ENCODE results near the gene POLD2. TPM values are rescaled to one million over a fixed set of nuclear protein-coding genes. Genes with fewer than 3 reads are reported as not detected.

POLD2 gene
- total and polyA plus RNA-seq, 2 of the 8 experiments (the other 6 are each of a cell fraction or from before 2014, with no cell fraction given), result 148 to 214 TPM

DNA sequence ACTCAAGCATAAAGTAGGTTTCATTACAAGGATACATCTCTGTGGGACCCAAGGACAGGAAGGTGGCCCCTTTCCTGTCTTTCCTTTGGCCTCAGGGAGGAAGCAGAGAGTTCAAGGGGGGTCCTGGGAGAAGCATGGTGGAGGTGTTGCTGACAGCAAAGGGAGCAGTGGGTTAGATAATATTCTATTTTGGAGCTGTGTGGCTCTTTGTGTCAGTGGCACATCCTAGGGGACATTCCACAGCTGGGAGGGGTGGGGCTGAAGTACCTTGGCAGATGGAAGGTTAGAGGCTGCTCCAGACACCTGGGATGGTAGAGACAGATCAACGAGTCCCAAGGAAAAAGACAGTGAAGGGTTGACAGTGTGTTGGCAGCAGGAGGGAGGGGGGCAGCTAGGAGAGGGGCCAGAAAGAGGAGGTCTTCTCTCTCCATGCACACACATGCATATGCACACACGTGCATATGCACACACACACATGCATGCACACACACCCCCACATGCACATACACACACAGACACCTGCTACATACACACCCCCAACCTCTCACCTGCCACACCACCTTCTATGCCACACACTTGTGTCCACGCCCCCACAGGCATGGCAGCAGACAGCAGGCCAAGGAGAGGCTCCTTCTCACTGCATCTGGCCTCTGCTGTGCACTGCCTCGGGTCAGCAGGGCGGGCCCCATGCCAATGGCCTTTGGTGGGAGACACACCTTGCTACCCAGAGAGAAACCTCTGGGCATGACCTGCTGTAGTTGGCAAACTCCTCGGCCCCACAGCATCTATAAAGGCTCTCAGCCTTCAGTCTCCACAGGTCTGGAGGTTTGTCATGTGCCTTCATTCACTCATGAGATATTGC is 5.6 kb upstream of the POLD2 start:
- FAIRE-seq, result no peak

More for the DNA sequence above, 5.6 kb upstream of the POLD2 start:
- H3K14ac ChIP-seq (ENCODE audit: insufficient read length), result no peak overlapping the region
- peaks cover 2% of the 10 kb centered on the region; the same call in 1 of the 2 replicates for H3K23me2 ChIP-seq (ENCODE audit: low read depth, low read length)
- no peaks in the 10 kb centered on the region for H4K20me1 ChIP-seq (replicated peaks in 1 of 2; ENCODE audit: control insufficient read depth in 1 of 2, insufficient read depth in 2 of 2, low read length in 2 of 2)
- H3K4ac ChIP-seq (replicated peaks; ENCODE audit: insufficient read length, low read depth, low read length), result no peak overlapping the region
- H3K79me2 ChIP-seq (ENCODE audit: control insufficient read depth in 1 of 2, insufficient read depth in 2 of 2, low read length in 2 of 2), result no peaks in the 10 kb centered on the region
- no peak overlapping the region for H3K4me3 ChIP-seq (ENCODE audit: extremely low read depth in 1 of 4, insufficient read depth in 2 of 4, low read depth in 3 of 4, low read length in 4 of 4)
- H3K79me1 ChIP-seq (ENCODE audit: low read depth, low read length), result no peaks in the 10 kb centered on the region
- H3K4me2 ChIP-seq (ENCODE audit: insufficient read depth in 1 of 2, low read depth in 2 of 2, low read length in 2 of 2), result no peak overlapping the region
- H2AFZ ChIP-seq (ENCODE audit: low read length), result no peak overlapping the region
- TF ChIP-seq, protein P1, sequence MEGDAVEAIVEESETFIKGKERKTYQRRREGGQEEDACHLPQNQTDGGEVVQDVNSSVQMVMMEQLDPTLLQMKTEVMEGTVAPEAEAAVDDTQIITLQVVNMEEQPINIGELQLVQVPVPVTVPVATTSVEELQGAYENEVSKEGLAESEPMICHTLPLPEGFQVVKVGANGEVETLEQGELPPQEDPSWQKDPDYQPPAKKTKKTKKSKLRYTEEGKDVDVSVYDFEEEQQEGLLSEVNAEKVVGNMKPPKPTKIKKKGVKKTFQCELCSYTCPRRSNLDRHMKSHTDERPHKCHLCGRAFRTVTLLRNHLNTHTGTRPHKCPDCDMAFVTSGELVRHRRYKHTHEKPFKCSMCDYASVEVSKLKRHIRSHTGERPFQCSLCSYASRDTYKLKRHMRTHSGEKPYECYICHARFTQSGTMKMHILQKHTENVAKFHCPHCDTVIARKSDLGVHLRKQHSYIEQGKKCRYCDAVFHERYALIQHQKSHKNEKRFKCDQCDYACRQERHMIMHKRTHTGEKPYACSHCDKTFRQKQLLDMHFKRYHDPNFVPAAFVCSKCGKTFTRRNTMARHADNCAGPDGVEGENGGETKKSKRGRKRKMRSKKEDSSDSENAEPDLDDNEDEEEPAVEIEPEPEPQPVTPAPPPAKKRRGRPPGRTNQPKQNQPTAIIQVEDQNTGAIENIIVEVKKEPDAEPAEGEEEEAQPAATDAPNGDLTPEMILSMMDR (IDR thresholded peaks at IDR 0.05; ENCODE audit: control extremely low read depth in 1 of 3, insufficient read depth in 1 of 3, low read depth in 1 of 3, low read length in 3 of 3), result no peak
- TF ChIP-seq BRCA1 (IDR thresholded peaks at IDR 0.05; ENCODE audit: low read depth, low read length), result no peak
- H3K27ac ChIP-seq (ENCODE audit: low read depth, low read length), result no peak overlapping the region
- no peak overlapping the region for H3K18ac ChIP-seq (ENCODE audit: extremely low read depth, low read length)
- no peak overlapping the region for H2BK15ac ChIP-seq (ENCODE audit: low read length)
- H4K91ac ChIP-seq (replicated peaks; ENCODE audit: insufficient read length, low read length), result no peak overlapping the region
- H2AK5ac ChIP-seq (ENCODE audit: low read depth, low read length), result no peak overlapping the region
- H2BK20ac ChIP-seq (ENCODE audit: low read length), result no peak overlapping the region
- ChIA-PET POLR2A (ENCODE audit: partially characterized antibody) (no interaction called here), CTCF (ENCODE audit: partially characterized antibody) (interaction anchor here (4.2 kb wide), 1 partner anchor 68 kb away, joined by 45 read pairs; no protein-coding TSS in a partner anchor)
- H3K9ac ChIP-seq (replicated peaks in 1 of 4; ENCODE audit: extremely low read depth in 1 of 4, low read depth in 3 of 4, low read length in 3 of 4), result no peak overlapping the region
- no peaks in the 10 kb centered on the region for H3K36me3 ChIP-seq (ENCODE audit: control insufficient read depth in 2 of 4, insufficient read depth in 4 of 4, low read length in 3 of 4)
- no peaks in the 10 kb centered on the region for H3K9me3 ChIP-seq (ENCODE audit: insufficient read depth in 2 of 2, low read depth in 1 of 2, low read length in 1 of 2)
- peaks cover 0 to 12% (median 3%) of the 10 kb centered on the region in 4 experiments; a peak in 4 of 7 replicates for H3K4me1 ChIP-seq (replicated peaks in 1 of 4; ENCODE audit: control insufficient read depth in 3 of 4, insufficient read depth in 4 of 4, low read length in 3 of 4)
- no peak overlapping the region for H2BK12ac ChIP-seq (ENCODE audit: low read depth, low read length)
- H3K27me3 ChIP-seq (replicated peaks in 1 of 4; ENCODE audit: control insufficient read depth in 3 of 4, extremely low read depth in 1 of 4, insufficient read depth in 3 of 4, low read length in 3 of 4), result peaks cover 0 to 16% (median 8%) of the 10 kb centered on the region in 4 experiments; a peak in 6 of 7 replicates
- H4K8ac ChIP-seq (ENCODE audit: extremely low read depth, insufficient read depth, low read length), result no peak overlapping the region
- H4K5ac ChIP-seq (ENCODE audit: insufficient read length, low read depth, low read length), result no peak overlapping the region
- no peak overlapping the region for H3K23ac ChIP-seq (ENCODE audit: insufficient read length)
- 65% methylated on average over 6 of the region's 6 CpGs; no CpG with 5 or more reads in 1 of the 2 experiments for WGBS, 2 experiments (ENCODE audit: extremely low coverage in 1 of 2, insufficient coverage in 1 of 2, insufficient read length in 1 of 2, insufficient replicate concordance in 2 of 2, low coverage in 1 of 2, low lambda C conversion rate in 2 of 2, missing lambda C conversion rate in 1 of 2)
- DNase-seq (ENCODE audit: low read depth in 1 of 2, low spot score in 2 of 2), result no peak
- no peak overlapping the region for H2BK120ac ChIP-seq (replicated peaks; ENCODE audit: low read depth, low read length)
- H3K56ac ChIP-seq (replicated peaks; ENCODE audit: insufficient read length, low read depth, low read length), result no peak overlapping the region
- no peak overlapping the region for H2BK5ac ChIP-seq (ENCODE audit: low read depth, low read length)

Data from H1 (cell line).